8988T (cell line): Measurements from ENCODE around the gene AK6.
"Not testable (repeated sequence)": the region's sequence is repeated elsewhere in the genome, so short reads cannot be mapped to it uniquely, and the experiment has no call there.

Experiments used
- DNase-seq: peaks from one replicate; pipeline ENCODE4 v3.0.0; 2011

The AK6 gene

GRCh38 chr5:69369340-69370121 lies at the start of gene AK6, which contains the start of the genes RAD17 and TAF9:
Gene AK6 (minus strand): TSS chr5:69369520. CDS start chr5:69369490, 30 bp downstream.
Gene RAD17 (plus strand): TSS chr5:69369818. CDS start chr5:69372209, 2,391 bp downstream.
Gene TAF9 (minus strand): TSS chr5:69369520. CDS start chr5:69365737, 3,783 bp downstream.
- peak; percentile 69 for DNase-seq

- DNase-seq, result no peak
These were observed 49.2 kb upstream of the AK6 start for GRCh38 chr5:69418554-69418953.

- DNase-seq, result no peak
These were observed 47.4 kb upstream of the AK6 start for GRCh38 chr5:69416699-69417098.

- DNase-seq, result no peak
These were observed 46.9 kb upstream of the AK6 start for GRCh38 chr5:69416180-69416579.

GRCh38 chr5:69415584-69415958 lies 46.3 kb upstream of the AK6 start:
- DNase-seq, result no peak

- peak; percentile 88 for DNase-seq
These were observed 45.7 kb upstream of the AK6 start, which contains the start of gene MARVELD2 for GRCh38 chr5:69414885-69415583. Gene MARVELD2 (plus strand): TSS chr5:69415116. CDS start chr5:69419386, 4,270 bp downstream.

- no peak for DNase-seq
These were observed 35.5 kb upstream of the AK6 start for GRCh38 chr5:69404659-69405330.

GRCh38 chr5:69378376-69378775 lies 9.1 kb upstream of the AK6 start:
- no peak for DNase-seq

- DNase-seq, result no peak
These were observed 5.7 kb upstream of the AK6 start for GRCh38 chr5:69374911-69375446.

- no peak for DNase-seq
These were observed 3.1 kb upstream of the AK6 start for GRCh38 chr5:69372394-69372793.

- DNase-seq, result not testable (repeated sequence)
These were observed 1.0 kb upstream of the AK6 start for GRCh38 chr5:69370335-69370734.

- DNase-seq, result peak; percentile 49
These were observed 621 bp downstream of the AK6 start for GRCh38 chr5:69368458-69369339.

- DNase-seq, result no peak
These were observed 1.5 kb downstream of the AK6 start for GRCh38 chr5:69367697-69368279.

GRCh38 chr5:69364850-69365249 lies 4.5 kb downstream of the AK6 start:
- no peak for DNase-seq

GRCh38 chr5:69364414-69364813 lies 4.9 kb downstream of the AK6 start:
- peak; percentile 18 for DNase-seq

- no peak for DNase-seq
These were observed 8.9 kb downstream of the AK6 start for GRCh38 chr5:69360442-69360841.

- no peak for DNase-seq
These were observed 9.6 kb downstream of the AK6 start for GRCh38 chr5:69359699-69360098.

GRCh38 chr5:69350664-69351063 lies 18.7 kb downstream of the AK6 start:
- DNase-seq, result no peak

GRCh38 chr5:69343083-69343482 lies 26.2 kb downstream of the AK6 start:
- no peak for DNase-seq

- DNase-seq, result no peak
These were observed 27.7 kb downstream of the AK6 start for GRCh38 chr5:69341520-69342161.

- no peak for DNase-seq
These were observed 33.9 kb downstream of the AK6 start for GRCh38 chr5:69335341-69335935.
